ENCODE measurements around the gene C10orf71. TPM values are rescaled to one million over a fixed set of nuclear protein-coding genes. Genes with fewer than 3 reads are reported as not detected.

The C10orf71 gene
- total and polyA plus RNA-seq, 2 donors (not counting 1 experiment from before 2014, with no cell fraction given), result not detected

GRCh38 chr10:49363309-49364031 lies 64.5 kb downstream of the C10orf71 start:
- no peaks in the 10 kb centered on the region for H3K9me3 Mint-ChIP-seq (ENCODE audit: insufficient read depth)
- TF ChIP-seq CTCF (IDR thresholded peaks at IDR 0.05) (no peak), EZH2 (IDR thresholded peaks at IDR 0.05; ENCODE audit: borderline replicate concordance, insufficient read depth, low read depth, low read length, poor library complexity, severe bottlenecking) (no peak)
- 86% methylated on average over 5 of the region's 8 CpGs for whole genome bisulfite sequencing (ENCODE audit: insufficient coverage)
- Histone ChIP-seq H3K27me3 (replicated peaks in 1 of 4; ENCODE audit: control extremely low read depth in 1 of 4, control insufficient read depth in 3 of 4, insufficient read depth in 4 of 4, low read length in 3 of 4) (no peaks in the 10 kb centered on the region), H3K27ac (ENCODE audit: low read length in 2 of 2) (no peak overlapping the region), H3K4me1 (ENCODE audit: control insufficient read depth in 2 of 2, insufficient read depth in 2 of 2, low read length in 2 of 2) (peaks cover 4 to 13% of the 10 kb centered on the region in 2 donors), H3K36me3 (replicated peaks in 1 of 2; ENCODE audit: control extremely low read depth in 1 of 2, control insufficient read depth in 1 of 2, extremely low read depth in 1 of 2, insufficient read depth in 2 of 2, low read length in 1 of 2) (no peaks in the 10 kb centered on the region), H3K9me3 (ENCODE audit: control extremely low read depth in 1 of 3, control insufficient read depth in 2 of 3, insufficient read depth in 1 of 3, low read length in 2 of 3) (no peaks in the 10 kb centered on the region), H3K9ac (ENCODE audit: low read length) (no peak overlapping the region), H4K20me1 (ENCODE audit: control insufficient read depth, insufficient read depth, low read length, poor library complexity, severe bottlenecking) (no peaks in the 10 kb centered on the region), H3K4me2 (replicated peaks; ENCODE audit: low read depth, low read length, poor library complexity, severe bottlenecking) (no peak overlapping the region), H2AFZ (ENCODE audit: insufficient read depth, low read depth, low read length, poor library complexity, severe bottlenecking) (no peak overlapping the region), H3K4me3 (ENCODE audit: control extremely low read depth in 1 of 5, extremely low read depth in 1 of 5, insufficient read depth in 1 of 5, low read depth in 2 of 5, low read length in 4 of 5) (no peak overlapping the region), H3K79me2 (ENCODE audit: control insufficient read depth, insufficient read depth, low read length) (no peaks in the 10 kb centered on the region)
- POLR2A ChIA-PET, result no interaction called here
- intact Hi-C loops (cut with micrococcal nuclease), result no loop called here
- no peak overlapping the region for H3K27ac Mint-ChIP-seq
- H3K4me1 Mint-ChIP-seq, result peaks cover 12% of the 10 kb centered on the region
- ATAC-seq (ENCODE audit: low read depth) (no peak), DNase-seq (no peak)
- peaks cover 3% of the 10 kb centered on the region for H3K27me3 Mint-ChIP-seq
- no peak overlapping the region for H3K4me3 Mint-ChIP-seq
- CTCF ChIA-PET, result no interaction called here

- H3K4me1 ChIP-seq (ENCODE audit: control insufficient read depth in 2 of 2, insufficient read depth in 2 of 2, low read length in 2 of 2), result peaks cover 4 to 13% of the 10 kb centered on the region in 2 donors
- no peaks in the 10 kb centered on the region for H3K36me3 ChIP-seq (replicated peaks in 1 of 2; ENCODE audit: control extremely low read depth in 1 of 2, control insufficient read depth in 1 of 2, extremely low read depth in 1 of 2, insufficient read depth in 2 of 2, low read length in 1 of 2)
- no peaks in the 10 kb centered on the region for H4K20me1 ChIP-seq (ENCODE audit: control insufficient read depth, insufficient read depth, low read length, poor library complexity, severe bottlenecking)
- no peaks in the 10 kb centered on the region for H3K79me2 ChIP-seq (ENCODE audit: control insufficient read depth, insufficient read depth, low read length)
- TF ChIP-seq CTCF (IDR thresholded peaks at IDR 0.05) (no peak), EZH2 (IDR thresholded peaks at IDR 0.05; ENCODE audit: borderline replicate concordance, insufficient read depth, low read depth, low read length, poor library complexity, severe bottlenecking) (no peak)
- H3K27me3 Mint-ChIP-seq, result peaks cover 3% of the 10 kb centered on the region
- ChIA-PET POLR2A (no interaction called here), CTCF (no interaction called here)
- DNase-seq, result no peak
- no peak overlapping the region for H3K9ac ChIP-seq (ENCODE audit: low read length)
- H3K4me1 Mint-ChIP-seq, result peaks cover 12% of the 10 kb centered on the region
- intact Hi-C loops (cut with micrococcal nuclease), result no loop called here
- H3K4me3 Mint-ChIP-seq, result no peak overlapping the region
- no peak overlapping the region for H3K4me2 ChIP-seq (replicated peaks; ENCODE audit: low read depth, low read length, poor library complexity, severe bottlenecking)
- H2AFZ ChIP-seq (ENCODE audit: insufficient read depth, low read depth, low read length, poor library complexity, severe bottlenecking), result no peak overlapping the region
- H3K27ac ChIP-seq (ENCODE audit: low read length in 2 of 2), result no peak overlapping the region
- H3K9me3 ChIP-seq (ENCODE audit: control extremely low read depth in 1 of 3, control insufficient read depth in 2 of 3, insufficient read depth in 1 of 3, low read length in 2 of 3), result no peaks in the 10 kb centered on the region
- H3K27me3 ChIP-seq (replicated peaks in 1 of 4; ENCODE audit: control extremely low read depth in 1 of 4, control insufficient read depth in 3 of 4, insufficient read depth in 4 of 4, low read length in 3 of 4), result no peaks in the 10 kb centered on the region
- no CpG with 5 or more reads among the region's 5 CpGs for WGBS (ENCODE audit: insufficient coverage)
- H3K27ac Mint-ChIP-seq, result no peak overlapping the region
- H3K9me3 Mint-ChIP-seq (ENCODE audit: insufficient read depth), result no peaks in the 10 kb centered on the region
- H3K4me3 ChIP-seq (ENCODE audit: control extremely low read depth in 1 of 5, extremely low read depth in 1 of 5, insufficient read depth in 1 of 5, low read depth in 2 of 5, low read length in 4 of 5), result no peak overlapping the region
- ATAC-seq (ENCODE audit: low read depth), result no peak
Observed at GRCh38 chr10:49364051-49364450, 65.1 kb downstream of the C10orf71 start.
